Limb (tissue), 2 donors: ENCODE data around the gene AGTPBP1.
"Not testable (repeated sequence)": the region's sequence is repeated elsewhere in the genome, so short reads cannot be mapped to it uniquely, and the experiment has no call there.

Source experiments
- DNase-seq, 2 donors: peaks; one replicate each; pipeline ENCODE4 v3.0.0-alpha.2; 2016; ENCODE audit errors: extremely low spot score in 2 of 2

The AGTPBP1 gene

GRCh38 chr9:85741875-85742596, at the start of gene AGTPBP1:
Gene AGTPBP1 (minus strand): TSS chr9:85741954. CDS start chr9:85712533, 29,421 bp downstream.
- DNase-seq, result peak; percentile 97 to 99

- DNase-seq, result not testable (repeated sequence)
Measured at GRCh38 chr9:85786116-85786515, 44.4 kb upstream of the AGTPBP1 start.

GRCh38 chr9:85773844-85774243, 32.1 kb upstream of the AGTPBP1 start:
- DNase-seq, result not testable (repeated sequence)

GRCh38 chr9:85761802-85762201, 20.0 kb upstream of the AGTPBP1 start:
- DNase-seq, result not testable (repeated sequence)

GRCh38 chr9:85757716-85758115, 16.0 kb upstream of the AGTPBP1 start:
- not testable (repeated sequence) for DNase-seq

DNA sequence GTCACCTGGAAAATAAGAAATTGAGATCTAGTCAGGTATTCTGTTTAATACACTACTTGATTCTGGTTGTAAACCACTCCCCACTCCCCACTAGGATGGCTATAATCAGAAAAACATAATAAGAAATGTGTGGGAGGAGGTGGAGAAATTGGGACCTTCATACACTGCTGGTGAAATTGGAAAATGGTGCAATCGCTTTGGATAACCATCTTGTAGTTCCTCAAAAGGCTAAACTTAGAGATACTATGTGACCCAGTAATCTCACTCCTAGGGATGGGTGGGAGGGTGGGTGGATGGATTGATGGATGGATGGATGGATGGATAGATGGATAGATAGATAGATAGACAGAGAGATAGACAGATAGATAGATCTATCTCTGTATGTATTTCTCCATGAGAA, 14.5 kb upstream of the AGTPBP1 start:
- not testable (repeated sequence) for DNase-seq

DNA sequence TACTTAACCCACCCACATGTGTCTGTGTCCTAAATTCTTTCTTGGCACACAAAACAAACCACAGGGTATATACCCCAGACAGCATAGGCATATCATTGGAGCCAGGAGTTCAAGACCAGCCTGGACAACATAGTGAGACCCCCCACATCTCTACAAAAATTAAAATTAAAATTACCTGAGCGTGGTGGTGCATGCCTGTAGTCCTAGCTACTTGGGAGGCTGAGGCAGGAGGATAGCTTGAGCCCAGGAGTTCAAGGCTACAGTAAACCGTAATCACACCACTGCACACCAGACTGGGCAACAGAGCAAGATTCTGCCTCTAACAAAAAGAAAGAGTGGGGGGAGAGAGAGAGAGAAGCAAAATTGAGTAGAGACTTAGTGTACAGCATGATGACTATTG, 4.6 kb upstream of the AGTPBP1 start:
- DNase-seq, result no peak

DNA sequence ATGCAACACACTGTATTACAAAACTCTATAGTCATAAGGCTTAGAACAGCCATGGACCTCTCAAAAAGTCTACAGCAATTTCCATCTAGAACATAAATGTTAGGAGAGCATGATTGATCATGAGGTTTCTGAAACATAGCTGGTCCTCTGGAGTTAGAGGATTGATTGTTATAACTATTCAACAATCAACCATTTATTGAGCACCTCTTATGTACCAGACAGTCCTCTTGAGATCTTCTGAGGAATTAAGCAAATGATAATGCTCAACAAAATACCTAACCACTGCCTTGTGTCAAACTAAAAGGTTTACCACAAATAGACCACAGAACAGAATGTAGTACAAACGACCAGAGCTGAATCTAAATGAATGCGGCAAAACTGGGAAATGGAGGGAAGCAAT, 3.4 kb upstream of the AGTPBP1 start:
- no peak for DNase-seq

DNA sequence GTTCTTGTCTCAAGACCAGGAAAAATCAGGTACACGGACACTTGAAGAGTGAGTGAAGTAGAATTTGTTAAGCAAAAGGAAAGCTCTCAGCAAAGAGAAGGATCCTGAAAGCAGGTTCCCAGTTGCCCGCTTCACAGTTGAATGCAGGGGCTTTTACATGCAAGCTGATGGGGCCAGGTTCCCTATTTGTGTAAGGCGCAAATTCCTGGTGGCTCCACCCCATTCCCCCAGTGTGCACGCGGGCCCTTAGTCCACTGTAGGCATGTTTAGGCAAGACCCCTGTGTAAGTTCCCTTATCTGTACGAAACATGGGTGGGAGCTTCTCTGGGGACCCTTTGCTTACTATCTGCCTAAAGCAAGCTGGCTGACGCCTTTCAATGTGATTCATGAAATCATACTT, 2.7 kb upstream of the AGTPBP1 start:
- DNase-seq, result no peak

DNA sequence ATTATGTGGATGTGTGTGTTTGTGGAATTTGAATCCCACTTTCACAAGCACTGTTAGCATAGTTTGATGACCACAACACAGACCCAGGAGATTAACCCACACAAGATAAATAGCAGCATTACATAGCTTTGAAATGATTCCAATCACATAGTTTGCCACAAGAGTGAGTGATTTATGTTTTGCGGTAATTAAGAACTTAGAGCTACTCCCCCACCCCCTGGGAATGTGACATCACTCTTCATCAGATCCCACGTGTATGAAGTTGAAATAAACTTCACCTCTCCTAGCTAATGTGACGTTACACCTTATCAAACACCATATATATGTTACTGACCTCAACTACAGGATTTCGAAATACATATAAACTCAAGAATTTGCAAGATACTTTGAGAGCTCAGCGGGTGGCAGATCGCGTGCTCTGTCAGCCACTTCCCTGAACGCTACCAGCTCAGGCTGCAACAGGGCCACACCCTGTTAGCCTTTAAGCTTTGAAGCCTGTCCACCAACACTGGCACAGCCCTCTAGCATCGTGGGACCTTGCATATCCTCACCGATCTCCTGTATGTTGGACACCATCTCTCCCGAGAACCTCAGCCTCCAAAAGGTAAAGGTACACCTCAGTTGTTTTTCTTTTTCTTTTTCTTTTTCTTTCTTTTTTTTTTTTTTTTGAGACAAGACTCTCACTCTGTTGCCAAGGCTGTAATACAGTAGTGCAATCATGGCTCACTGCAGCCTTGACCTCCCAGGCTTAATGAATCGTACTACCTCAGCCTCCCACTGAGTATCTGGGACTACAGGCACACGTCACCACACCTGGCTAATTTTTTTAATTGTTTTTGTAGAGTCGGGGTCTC, 1.7 kb upstream of the AGTPBP1 start:
- DNase-seq, result no peak

DNA sequence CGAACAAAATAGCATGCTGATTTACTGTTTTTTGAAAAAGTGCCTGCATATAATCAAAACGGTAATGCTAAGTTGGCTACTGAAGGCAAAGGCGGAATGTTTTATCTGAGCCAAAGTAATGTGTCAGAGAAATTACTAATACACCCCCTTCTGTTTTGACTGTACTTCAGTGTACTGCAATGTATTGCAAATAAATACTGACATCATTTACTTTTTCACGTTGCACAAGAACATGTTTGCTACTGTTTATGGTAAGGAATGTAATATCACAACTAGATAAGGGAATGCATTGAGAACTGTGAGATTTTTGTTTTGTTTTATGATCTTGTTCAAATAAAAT, 813 bp upstream of the AGTPBP1 start:
- DNase-seq, result no peak

DNA sequence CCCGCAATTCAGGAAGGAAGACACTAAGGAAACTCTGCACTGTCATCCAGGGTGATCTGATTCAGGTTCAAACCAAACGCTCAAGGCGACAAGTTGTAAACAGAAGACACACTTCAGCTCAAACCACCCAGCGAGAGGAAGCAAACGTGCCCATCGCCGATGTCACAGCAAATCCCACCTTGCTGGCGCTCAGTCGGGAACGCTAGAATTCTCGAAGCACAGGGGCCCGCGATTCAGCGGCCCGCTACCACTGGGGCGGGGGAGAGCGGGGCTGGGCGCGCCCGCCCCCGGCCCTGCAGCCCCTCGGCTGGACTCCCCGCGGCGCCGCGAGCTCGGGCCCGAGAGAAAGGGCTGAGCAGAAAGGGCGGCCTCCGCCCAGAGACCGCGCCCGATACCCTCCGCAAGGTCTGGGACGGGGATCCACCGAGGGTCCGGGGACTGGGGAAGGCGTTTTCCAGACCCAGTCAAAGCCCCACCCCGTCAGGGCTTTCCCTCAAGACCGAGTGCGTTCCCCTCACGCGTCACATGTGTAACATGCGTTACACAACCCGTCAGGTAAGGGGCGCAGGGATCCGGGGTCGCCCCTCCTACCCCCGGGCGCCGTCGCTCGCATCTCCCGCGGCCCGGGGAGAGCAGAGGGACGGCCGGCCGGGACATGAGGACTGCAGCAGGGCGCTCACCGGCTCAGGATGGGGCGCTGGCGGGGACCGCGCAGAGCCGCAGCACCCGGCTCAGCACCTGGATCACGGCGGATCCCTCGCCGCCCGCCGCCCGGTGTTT, 469 bp downstream of the AGTPBP1 start:
- DNase-seq, result peak; percentile 18 to 78

- DNase-seq, result no peak
Measured at GRCh38 chr9:85740787-85741094, 1.0 kb downstream of the AGTPBP1 start.

- DNase-seq, result no peak
Measured at GRCh38 chr9:85738509-85738908, 3.2 kb downstream of the AGTPBP1 start.

GRCh38 chr9:85737671-85738070, 4.1 kb downstream of the AGTPBP1 start:
- DNase-seq, result no peak

DNA sequence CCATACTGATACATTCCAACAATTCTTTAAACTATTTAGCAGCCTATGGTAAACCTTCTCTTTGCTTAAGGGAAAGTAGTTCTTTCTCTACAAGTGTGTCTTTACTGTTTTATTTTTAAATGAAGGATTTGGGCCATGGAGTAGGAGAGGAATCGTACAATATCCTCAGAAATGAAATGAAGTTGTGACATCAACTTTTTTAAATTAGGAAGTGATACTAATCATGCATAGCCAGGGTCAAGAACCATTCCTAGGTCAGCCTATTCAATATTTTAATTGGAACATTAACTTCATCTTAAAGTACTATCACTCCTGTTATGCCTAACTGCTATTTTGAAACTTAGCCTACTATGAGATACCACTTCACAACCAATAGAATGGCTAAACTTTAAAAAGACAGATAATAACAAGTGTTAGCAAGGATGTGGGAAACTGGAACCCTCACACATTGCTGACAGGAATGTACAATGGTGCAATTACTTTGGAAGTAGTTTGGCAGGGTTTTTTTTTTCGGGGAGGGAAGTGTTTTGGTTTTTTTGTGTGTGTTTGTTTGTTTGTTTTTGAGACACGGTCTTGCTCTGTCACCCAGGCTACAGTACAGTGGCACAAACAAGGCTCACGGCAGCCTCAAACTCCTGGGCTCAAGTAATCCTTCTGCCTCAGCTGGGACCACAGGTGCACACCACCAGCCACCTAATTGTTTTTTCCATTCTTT, 10.7 kb downstream of the AGTPBP1 start:
- no peak for DNase-seq

DNA sequence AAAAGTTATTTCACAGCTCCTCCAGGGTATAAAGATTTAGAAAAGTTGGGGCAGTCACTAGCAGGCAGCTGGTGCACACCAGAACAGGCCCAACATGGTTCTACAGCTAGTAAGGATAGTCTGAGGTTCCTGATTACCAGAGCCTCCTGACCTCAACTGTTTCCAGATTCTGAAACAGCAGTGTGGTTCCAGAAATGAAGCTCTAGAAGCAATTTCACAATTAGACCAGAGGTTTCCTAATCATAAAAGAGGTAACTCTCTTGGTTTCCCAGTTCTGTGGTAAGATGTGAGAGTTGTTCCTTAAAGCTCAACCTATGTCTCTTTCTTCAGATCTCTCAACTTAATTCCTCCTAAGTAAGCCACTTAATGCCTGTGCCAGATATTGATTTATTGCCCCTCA, 11.9 kb downstream of the AGTPBP1 start:
- no peak for DNase-seq

DNA sequence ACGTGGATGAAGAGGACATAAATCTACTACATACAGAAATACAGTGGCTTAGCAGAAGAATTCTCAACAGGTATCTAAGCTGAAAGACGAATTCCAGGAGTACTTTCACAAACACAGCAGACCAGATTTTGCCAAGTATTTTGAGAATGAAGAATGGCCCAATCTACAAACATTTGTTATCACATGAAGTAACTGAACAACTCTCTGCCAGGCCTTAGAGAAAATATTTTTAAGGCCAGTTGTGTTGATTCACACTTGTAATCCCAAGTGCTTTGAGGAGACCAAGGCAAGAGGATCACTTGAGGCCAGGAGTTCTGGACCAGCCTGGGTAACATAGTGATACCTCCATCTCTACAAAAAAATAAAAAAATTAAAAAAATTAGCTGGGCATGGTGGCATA, 14.3 kb downstream of the AGTPBP1 start:
- DNase-seq, result no peak

- DNase-seq, result no peak
Measured at GRCh38 chr9:85726737-85727136, 15.0 kb downstream of the AGTPBP1 start.

DNA sequence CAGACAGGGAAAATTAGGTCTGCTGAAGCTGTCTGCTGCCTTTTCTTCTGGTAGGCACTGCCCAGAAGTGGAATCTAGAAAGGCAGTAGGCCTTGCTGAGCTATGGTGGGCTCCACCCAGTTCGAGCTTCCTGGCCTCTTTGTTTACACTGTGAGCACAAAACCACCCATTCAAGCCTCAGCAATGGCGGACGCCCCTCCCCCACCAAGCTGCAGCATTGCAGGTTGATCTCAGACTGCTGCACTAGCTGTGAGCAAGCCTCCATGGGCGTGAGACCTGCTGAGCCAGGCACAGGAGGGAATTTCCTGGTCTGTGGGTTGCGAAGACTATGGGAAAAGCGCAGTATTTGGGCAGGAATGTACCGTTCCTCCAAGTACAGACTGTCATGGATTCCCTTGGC, 18.5 kb downstream of the AGTPBP1 start:
- DNase-seq, result no peak

GRCh38 chr9:85719411-85719810, 22.3 kb downstream of the AGTPBP1 start:
- DNase-seq, result not testable (repeated sequence)

- DNase-seq, result not testable (repeated sequence)
Measured at GRCh38 chr9:85717818-85718217, 23.9 kb downstream of the AGTPBP1 start.
